SU-DHL-6 (cell line): Measurements from ENCODE around the gene EML1.

Source experiments
- H2AFZ ChIP-seq: fragments of 200-600 bp; sonication (generic); 2 replicates; pipeline ENCODE4 v1.6.1; 2014; ENCODE audit warnings: low read depth, mild to moderate bottlenecking, moderate library complexity, mixed read lengths, antibody characterized with exemption, low read length; ENCODE audit not compliant: severe bottlenecking
- H3F3A ChIP-seq: fragments of 200-600 bp; shearing (Covaris generic); 2 replicates; pipeline ENCODE4 v1.6.0; 2016; ENCODE audit warnings: antibody characterized with exemption, mild to moderate bottlenecking; ENCODE audit not compliant: insufficient read depth
- H3K27ac ChIP-seq: fragments of 200-600 bp; sonication (generic); 2 replicates; pipeline ENCODE4 v1.5.1; 2016; ENCODE audit warnings: low read depth, mild to moderate bottlenecking, low read length, moderate library complexity, mixed read lengths
- H3K27me3 ChIP-seq: fragments of 200-600 bp; sonication (generic), shearing (Covaris generic); 2 replicates; pipeline ENCODE4 v1.6.0; 2014; ENCODE audit warnings: mild to moderate bottlenecking, low read length
- H3K36me3 ChIP-seq: fragments of 200-600 bp; sonication (generic); 2 replicates; pipeline ENCODE4 v1.6.1; 2014; ENCODE audit warnings: mild to moderate bottlenecking, low read length, mixed read lengths
- H3K4me2 ChIP-seq: fragments of 300-600, 200-600 bp; shearing (Covaris generic), sonication (generic); 2 replicates; pipeline ENCODE4 v1.6.0; 2014; ENCODE audit warnings: low read length, low read depth, mild to moderate bottlenecking; ENCODE audit not compliant: poor library complexity, severe bottlenecking
- H3K4me3 ChIP-seq: fragments of 200-600 bp; sonication (generic); 2 replicates; pipeline ENCODE4 v1.5.1; 2014; ENCODE audit warnings: antibody characterized with exemption, low read length, mild to moderate bottlenecking, mixed read lengths; ENCODE audit not compliant: insufficient read depth, poor library complexity, severe bottlenecking
- H3K79me2 ChIP-seq: fragments of 200-600 bp; sonication (generic); 2 replicates; pipeline ENCODE4 v1.6.1; 2014; ENCODE audit warnings: mild to moderate bottlenecking, low read length, moderate library complexity; ENCODE audit not compliant: insufficient read depth
- H3K9ac ChIP-seq: fragments of 200-600 bp; sonication (generic); 2 replicates; pipeline ENCODE4 v1.7.0; 2014; ENCODE audit warnings: mild to moderate bottlenecking, low read length
- H3K9me2 ChIP-seq: fragments of 200-600 bp; sonication (generic); replicated peaks from 2 replicates; pipeline ENCODE4 v1.6.1; 2014; ENCODE audit warnings: low read length; ENCODE audit not compliant: insufficient read depth
- H3K9me3 ChIP-seq: fragments of 200-600 bp; sonication (generic); 2 replicates; pipeline ENCODE4 v1.6.1; 2014; ENCODE audit warnings: low read length, mixed read lengths; ENCODE audit not compliant: insufficient read depth
- H4K20me1 ChIP-seq: fragments of 200-600 bp; sonication (generic); 2 replicates; pipeline ENCODE4 v1.6.1; 2014; ENCODE audit warnings: low read depth, mild to moderate bottlenecking, antibody characterized with exemption, low read length, moderate library complexity, mixed read lengths
- EZH2phosphoT487 ChIP-seq: fragments of 200-600 bp; sonication (generic), shearing (Covaris generic); conservative IDR thresholded peaks from 2 replicates; pipeline ENCODE4 v1.6.1; 2018; ENCODE audit warnings: mild to moderate bottlenecking, antibody characterized with exemption, low read length, moderate library complexity, mixed read lengths
- TF ChIP-seq, protein P1 (sequence below): fragments of 200-600 bp; sonication (generic); IDR thresholded peaks from one replicate; pipeline ENCODE4 v1.5.1; 2017; ENCODE audit warnings: antibody characterized with exemption, mild to moderate bottlenecking, low read length, moderate library complexity; ENCODE audit not compliant: insufficient read depth, poor library complexity, severe bottlenecking

The EML1 gene

DNA sequence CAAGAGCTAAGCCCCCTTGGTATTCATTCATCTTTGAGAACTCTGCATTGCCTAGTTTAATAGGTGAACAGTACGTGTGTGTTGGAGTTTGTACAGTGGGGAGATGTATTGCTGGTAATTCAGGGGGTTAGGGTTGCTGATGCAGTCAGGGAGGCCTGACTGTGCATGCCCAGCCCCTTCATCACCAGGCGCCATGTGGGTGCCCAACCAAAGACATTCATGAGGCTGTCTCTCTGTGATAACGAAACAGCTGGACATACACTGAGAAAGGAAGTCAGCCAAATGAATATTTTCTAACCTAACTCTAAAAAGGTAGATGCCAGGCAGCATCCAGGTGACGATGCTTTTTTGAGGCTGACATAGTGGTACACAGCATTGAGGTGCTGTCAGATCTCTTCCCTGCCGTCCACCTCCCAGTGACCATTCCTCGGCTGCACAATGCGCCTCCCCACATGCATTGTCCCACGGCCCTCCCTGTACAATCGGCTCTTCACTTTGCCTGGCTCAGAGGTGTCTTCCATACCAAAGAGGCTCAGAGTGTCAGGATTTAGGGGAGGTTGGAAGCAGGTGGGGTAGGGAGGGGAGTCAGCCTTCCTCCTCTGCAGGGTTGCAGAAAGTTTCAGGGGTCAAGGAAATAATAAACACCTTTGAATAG is 19.0 kb downstream of the EML1 start:
- Histone ChIP-seq H3K4me2 (no peak overlapping the region), H3K79me2 (no peaks in the 10 kb centered on the region), H3K27me3 (no peaks in the 10 kb centered on the region), H3K27ac (no peak overlapping the region), H3K4me3 (no peak overlapping the region), H3K36me3 (no peaks in the 10 kb centered on the region), H3K9me3 (no peaks in the 10 kb centered on the region), H2AFZ (no peak overlapping the region), H4K20me1 (no peaks in the 10 kb centered on the region), H3K9me2 (no peaks in the 10 kb centered on the region), H3F3A (no peaks in the 10 kb centered on the region), H3K9ac (no peak overlapping the region)
- no peak for TF ChIP-seq EZH2phosphoT487
- TF ChIP-seq, protein P1, sequence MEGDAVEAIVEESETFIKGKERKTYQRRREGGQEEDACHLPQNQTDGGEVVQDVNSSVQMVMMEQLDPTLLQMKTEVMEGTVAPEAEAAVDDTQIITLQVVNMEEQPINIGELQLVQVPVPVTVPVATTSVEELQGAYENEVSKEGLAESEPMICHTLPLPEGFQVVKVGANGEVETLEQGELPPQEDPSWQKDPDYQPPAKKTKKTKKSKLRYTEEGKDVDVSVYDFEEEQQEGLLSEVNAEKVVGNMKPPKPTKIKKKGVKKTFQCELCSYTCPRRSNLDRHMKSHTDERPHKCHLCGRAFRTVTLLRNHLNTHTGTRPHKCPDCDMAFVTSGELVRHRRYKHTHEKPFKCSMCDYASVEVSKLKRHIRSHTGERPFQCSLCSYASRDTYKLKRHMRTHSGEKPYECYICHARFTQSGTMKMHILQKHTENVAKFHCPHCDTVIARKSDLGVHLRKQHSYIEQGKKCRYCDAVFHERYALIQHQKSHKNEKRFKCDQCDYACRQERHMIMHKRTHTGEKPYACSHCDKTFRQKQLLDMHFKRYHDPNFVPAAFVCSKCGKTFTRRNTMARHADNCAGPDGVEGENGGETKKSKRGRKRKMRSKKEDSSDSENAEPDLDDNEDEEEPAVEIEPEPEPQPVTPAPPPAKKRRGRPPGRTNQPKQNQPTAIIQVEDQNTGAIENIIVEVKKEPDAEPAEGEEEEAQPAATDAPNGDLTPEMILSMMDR = no peak

DNA sequence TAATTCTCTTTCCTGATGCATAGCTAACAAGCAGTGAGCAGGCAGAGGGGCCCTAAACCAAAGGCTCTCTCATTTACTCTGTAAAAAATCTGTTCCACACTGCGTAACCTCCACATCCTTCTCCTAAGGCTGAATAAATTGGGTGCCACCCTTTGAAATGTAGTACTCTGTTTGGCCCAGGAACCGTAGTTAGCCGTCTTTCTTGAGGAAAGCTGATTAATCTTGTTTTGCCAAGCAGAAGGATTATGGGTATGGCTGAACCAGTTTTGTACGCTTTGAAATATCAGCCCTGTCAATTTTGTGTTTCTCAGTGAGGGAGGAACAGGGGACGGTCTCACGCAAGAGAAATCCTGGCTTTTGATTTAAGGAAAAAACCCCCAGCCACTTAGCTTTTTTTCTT is 19.7 kb downstream of the EML1 start:
- Histone ChIP-seq H3K79me2 (no peaks in the 10 kb centered on the region), H3K9me2 (no peaks in the 10 kb centered on the region), H3K27me3 (no peaks in the 10 kb centered on the region), H3K9me3 (no peaks in the 10 kb centered on the region), H3K36me3 (no peaks in the 10 kb centered on the region), H3K27ac (no peak overlapping the region), H2AFZ (no peak overlapping the region), H3K9ac (no peak overlapping the region), H3K4me2 (no peak overlapping the region), H4K20me1 (no peaks in the 10 kb centered on the region), H3F3A (no peaks in the 10 kb centered on the region), H3K4me3 (no peak overlapping the region)
- TF ChIP-seq EZH2phosphoT487 = no peak
- TF ChIP-seq, protein P1 = no peak

DNA sequence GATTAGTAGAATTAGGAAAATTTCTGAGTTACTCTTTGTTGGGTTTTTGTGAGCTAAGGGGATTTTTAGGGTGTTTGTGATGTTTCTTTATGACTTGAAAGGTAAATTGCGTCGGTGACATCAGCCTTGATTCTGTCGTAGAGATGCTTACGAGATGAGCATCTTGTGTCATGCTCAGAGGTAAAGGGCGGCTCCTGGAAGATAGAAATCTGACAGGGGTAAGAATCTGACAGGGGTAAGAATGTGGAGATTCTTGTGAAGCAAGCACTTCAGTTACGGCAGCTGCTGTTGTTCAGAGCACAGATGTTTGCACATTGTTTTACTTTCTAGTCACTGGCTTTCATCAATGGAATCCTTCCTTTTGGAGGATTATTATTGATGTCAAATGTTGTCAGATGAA is 22.5 kb downstream of the EML1 start:
- Histone ChIP-seq H2AFZ (no peak overlapping the region), H3K4me2 (no peak overlapping the region), H4K20me1 (no peaks in the 10 kb centered on the region), H3K79me2 (no peaks in the 10 kb centered on the region), H3K9me2 (no peaks in the 10 kb centered on the region), H3K27me3 (no peaks in the 10 kb centered on the region), H3K9me3 (no peaks in the 10 kb centered on the region), H3K27ac (no peak overlapping the region), H3K4me3 (no peak overlapping the region), H3K36me3 (no peaks in the 10 kb centered on the region), H3F3A (no peaks in the 10 kb centered on the region), H3K9ac (no peak overlapping the region)
- TF ChIP-seq, protein P1 = no peak
- no peak for TF ChIP-seq EZH2phosphoT487
